NCI-H128 (cell line): ENCODE data around the gene SLC35A2.
"Not testable (repeated sequence)": the region's sequence is repeated elsewhere in the genome, so short reads cannot be mapped to it uniquely, and the experiment has no call there.

Experiments used
- DNase-seq: peaks from one replicate; lab custom pipeline; 2025; ENCODE audit not compliant: unreplicated experiment; lab: John Stamatoyannopoulos, UW

SLC35A2 gene

DNA sequence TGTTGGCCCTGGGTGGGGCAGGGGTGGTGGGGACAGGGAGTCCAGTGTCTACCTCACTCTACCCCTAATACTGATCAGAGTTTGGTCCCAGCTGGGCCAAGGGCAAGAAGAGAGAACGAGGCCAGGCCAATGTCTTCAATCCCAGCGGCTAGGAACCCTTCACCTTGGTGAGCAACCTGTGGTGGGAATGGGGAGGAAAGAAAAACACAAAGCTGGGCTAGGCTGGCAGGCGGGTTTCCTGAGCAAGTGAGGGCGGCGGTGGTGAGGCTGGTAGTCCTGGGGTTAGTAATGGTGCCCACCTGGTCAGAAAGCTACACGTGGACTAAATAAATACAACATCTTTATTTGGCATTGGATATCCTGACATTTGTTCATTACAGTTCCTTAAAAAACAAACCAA, 8.2 kb downstream of the SLC35A2 start:
- no peak for DNase-seq

DNA sequence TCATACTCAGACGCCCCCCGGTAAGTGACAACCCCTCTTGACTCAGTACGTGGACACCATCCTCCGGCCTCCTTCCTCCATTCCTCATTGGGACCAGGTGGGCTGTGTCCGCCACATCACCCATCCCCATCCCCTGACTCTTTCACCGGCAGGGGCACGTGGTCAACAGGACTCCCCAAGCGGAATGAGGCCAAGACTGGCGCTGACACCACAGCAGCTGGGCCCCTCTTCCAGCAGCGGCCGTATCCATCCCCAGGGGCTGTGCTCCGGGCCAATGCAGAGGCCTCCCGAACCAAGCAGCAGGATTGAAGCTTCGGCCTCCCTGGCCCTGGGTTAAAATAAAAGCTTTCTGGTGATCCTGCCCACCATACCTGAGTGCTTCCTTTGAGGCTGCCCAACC, 8.7 kb downstream of the SLC35A2 start:
- no peak for DNase-seq

- no peak for DNase-seq
These were observed 9.3 kb downstream of the SLC35A2 start for GRCh38 chrX:48902135-48902534.

- no peak for DNase-seq
These were observed 10.4 kb downstream of the SLC35A2 start for GRCh38 chrX:48901069-48901468.

GRCh38 chrX:48899078-48899410, 12.4 kb downstream of the SLC35A2 start:
- DNase-seq = no peak

- peak; percentile 85 for DNase-seq
These were observed 13.7 kb downstream of the SLC35A2 start, which contains the start of the genes PQBP1 and TIMM17B for GRCh38 chrX:48897625-48898306. Gene PQBP1, plus strand, starts transcription at chrX:48897930. Its CDS starts 580 bp downstream, at chrX:48898510. Gene TIMM17B, minus strand, starts transcription at chrX:48897768. Its CDS starts 19 bp downstream, at chrX:48897749.

- peak; percentile 58 for DNase-seq
These were observed 14.3 kb downstream of the SLC35A2 start for GRCh38 chrX:48897157-48897624.

- no peak for DNase-seq
These were observed 14.8 kb downstream of the SLC35A2 start for GRCh38 chrX:48896611-48897011.

- DNase-seq = no peak
These were observed 16.6 kb downstream of the SLC35A2 start for GRCh38 chrX:48894891-48895290.

- no peak for DNase-seq
These were observed 17.7 kb downstream of the SLC35A2 start for GRCh38 chrX:48893556-48894348.

- DNase-seq = no peak
These were observed 18.6 kb downstream of the SLC35A2 start for GRCh38 chrX:48892896-48893295.

GRCh38 chrX:48891402-48892288, 19.8 kb downstream of the SLC35A2 start:
- DNase-seq = peak; percentile 65

GRCh38 chrX:48890934-48891401, 20.5 kb downstream of the SLC35A2 start:
- DNase-seq = no peak

DNA sequence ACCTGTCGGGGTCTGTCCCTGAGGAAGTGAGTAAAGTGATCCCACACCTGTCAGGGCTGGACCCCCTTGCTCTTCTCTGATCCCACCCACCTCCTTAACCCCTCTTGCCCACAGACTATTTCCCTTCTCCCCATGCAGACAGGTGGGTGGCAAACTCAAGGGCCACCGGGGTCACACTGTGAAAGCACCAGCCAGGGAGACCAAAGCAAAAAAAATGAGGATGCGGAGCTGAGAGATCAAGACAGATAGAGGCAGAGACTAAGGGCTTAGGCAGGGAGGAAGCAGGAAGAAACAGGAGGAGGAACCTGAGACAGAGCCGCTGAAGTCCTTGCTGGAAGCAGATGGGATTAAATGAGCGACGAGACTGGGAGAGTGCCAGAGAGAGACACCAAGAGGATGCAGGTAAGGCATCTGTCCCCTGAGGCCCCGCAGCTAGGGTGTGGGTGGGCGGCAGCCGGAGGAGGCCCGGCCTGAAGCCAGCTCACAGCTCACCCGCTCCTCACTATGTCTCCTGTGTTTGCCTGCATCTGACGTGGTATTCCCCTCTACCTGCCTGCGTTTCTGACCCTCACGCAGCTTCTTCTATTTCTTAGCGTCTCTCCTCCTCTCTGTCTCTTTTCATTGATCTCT, 21.0 kb downstream of the SLC35A2 start:
- no peak for DNase-seq

DNA sequence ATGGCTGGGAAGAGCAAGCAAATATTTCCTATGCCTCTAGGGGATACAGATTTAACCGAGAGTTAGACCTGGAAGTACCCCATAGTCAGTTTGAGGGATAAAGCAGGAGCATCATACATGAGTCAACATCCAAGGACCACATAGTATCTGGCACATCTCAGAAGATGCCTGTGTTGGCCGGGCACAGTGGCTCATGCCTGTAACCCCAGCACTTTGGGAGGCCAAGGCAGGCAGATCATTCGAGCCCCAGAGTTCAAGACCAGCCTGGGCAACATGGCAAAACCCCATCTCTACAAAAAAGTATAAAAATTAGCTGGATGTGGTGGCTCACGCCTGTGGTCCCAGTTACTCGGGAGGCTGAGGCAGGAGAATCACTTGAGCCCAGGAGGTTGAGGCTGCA, 24.9 kb downstream of the SLC35A2 start:
- DNase-seq = not testable (repeated sequence)

DNA sequence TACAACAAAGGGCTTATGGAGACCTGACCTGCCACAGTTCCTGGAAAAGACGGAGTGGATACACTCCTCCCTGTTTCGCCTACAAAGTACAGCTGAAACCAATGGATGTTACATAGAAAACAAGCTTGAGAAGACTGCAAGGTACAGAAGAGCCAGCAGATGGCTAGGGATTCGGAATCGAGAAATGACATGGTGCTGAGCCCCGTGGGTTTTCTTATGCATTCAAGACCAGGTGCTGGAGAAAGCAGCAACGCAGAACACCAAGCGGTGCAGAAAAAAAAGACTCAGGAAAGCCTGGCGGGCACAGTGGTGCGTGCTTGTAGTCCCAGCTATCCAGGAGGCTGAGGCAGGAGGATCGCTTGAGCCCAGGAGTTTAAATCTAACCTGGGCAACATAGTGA, 27.7 kb downstream of the SLC35A2 start:
- DNase-seq = no peak

DNA sequence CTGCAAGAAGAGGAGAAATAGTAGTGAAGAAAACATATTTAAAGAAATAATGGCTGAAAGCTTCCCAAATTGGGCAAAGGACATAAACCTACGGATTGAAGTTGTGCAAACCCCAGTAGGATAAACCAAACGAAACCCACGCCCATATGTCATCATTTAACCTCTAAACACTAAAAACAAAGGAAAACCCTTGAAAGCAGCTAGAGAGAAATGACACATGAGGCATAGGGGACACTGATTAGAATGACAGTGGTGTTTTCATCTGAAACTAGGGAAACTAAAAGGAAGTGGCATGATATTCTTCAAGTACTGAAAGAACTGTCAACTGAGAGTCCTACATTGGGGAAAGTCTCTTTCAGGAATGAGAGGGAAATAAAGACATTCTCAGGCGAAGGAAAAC, 34.5 kb downstream of the SLC35A2 start:
- DNase-seq = not testable (repeated sequence)

DNA sequence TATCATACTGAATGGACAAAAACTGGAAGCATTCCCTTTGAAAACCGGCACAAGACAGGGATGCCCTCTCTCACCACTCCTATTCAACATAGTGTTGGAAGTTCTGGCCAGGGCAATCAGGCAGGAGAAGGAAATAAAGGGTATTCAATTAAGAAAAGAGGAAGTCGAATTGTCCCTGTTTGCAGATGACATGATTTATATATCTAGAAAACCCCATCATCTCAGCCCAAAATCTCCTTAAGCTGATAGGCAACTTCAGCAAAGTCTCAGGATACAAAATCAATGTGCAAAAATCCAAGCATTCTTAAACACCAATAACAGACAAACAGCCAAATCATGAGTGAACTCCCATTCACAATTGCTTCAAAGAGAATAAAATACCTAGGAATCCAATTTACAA, 39.4 kb downstream of the SLC35A2 start:
- DNase-seq = not testable (repeated sequence)

- DNase-seq = no peak
These were observed 47.2 kb downstream of the SLC35A2 start for GRCh38 chrX:48864210-48864609.

- DNase-seq = no peak
These were observed 56.5 kb downstream of the SLC35A2 start for GRCh38 chrX:48854898-48855297.
